Endothelial cell (in vitro differentiated cells): ENCODE results near the gene NME7. TPM values are rescaled to one million over a fixed set of nuclear protein-coding genes. Genes with fewer than 3 reads are reported as not detected.
"Not testable (repeated sequence)": the region's sequence is repeated elsewhere in the genome, so short reads cannot be mapped to it uniquely, and the experiment has no call there.

Source experiments
- DNase-seq: peaks from one replicate; pipeline ENCODE4 v3.0.0; 2021; ENCODE audit warnings: low spot score
- H3K27ac Mint-ChIP-seq: one replicate; pipeline ENCODE4 v1.8.0; 2021; ENCODE audit warnings: mixed read lengths, inconsistent platforms; ENCODE audit not compliant: unreplicated experiment
- H3K27me3 Mint-ChIP-seq: one replicate; pipeline ENCODE4 v1.8.0; 2021; ENCODE audit warnings: mild to moderate bottlenecking, moderate library complexity, mixed read lengths, inconsistent platforms; ENCODE audit not compliant: unreplicated experiment
- H3K36me3 Mint-ChIP-seq: one replicate; pipeline ENCODE4 v1.8.0; 2021; ENCODE audit warnings: mild to moderate bottlenecking, low read depth, mixed read lengths, inconsistent platforms; ENCODE audit not compliant: unreplicated experiment
- H3K4me1 Mint-ChIP-seq: one replicate; pipeline ENCODE4 v1.8.0; 2021; ENCODE audit warnings: mild to moderate bottlenecking, mixed read lengths, inconsistent platforms; ENCODE audit not compliant: unreplicated experiment
- H3K4me3 Mint-ChIP-seq: one replicate; pipeline ENCODE4 v1.8.0; 2021; ENCODE audit warnings: mild to moderate bottlenecking, mixed read lengths, inconsistent platforms; ENCODE audit not compliant: unreplicated experiment
- H3K9me3 Mint-ChIP-seq: one replicate; pipeline ENCODE4 v1.8.0; 2021; ENCODE audit warnings: mixed read lengths, inconsistent platforms; ENCODE audit not compliant: unreplicated experiment
- total RNA-seq: library from RNA; stranded (reverse); fragmentation: NEBNext Ultra II Directional; extraction: Animal tissue kit (Norgen Biotek cat#: 25700); gene quantifications from one replicate; pipeline ENCODE4 v1.2.1, GENCODE V29; 2021; ENCODE audit not compliant: unreplicated experiment
- TF ChIP-seq, protein P1 (sequence below): fragments of 200-600 bp; sonication (generic); IDR thresholded peaks from one replicate; pipeline ENCODE4 v1.5.0; 2021; ENCODE audit warnings: antibody characterized with exemption; ENCODE audit not compliant: unreplicated experiment

The NME7 gene
- total RNA-seq, 1 donor from 2014 or later, result 18.9 TPM

DNA sequence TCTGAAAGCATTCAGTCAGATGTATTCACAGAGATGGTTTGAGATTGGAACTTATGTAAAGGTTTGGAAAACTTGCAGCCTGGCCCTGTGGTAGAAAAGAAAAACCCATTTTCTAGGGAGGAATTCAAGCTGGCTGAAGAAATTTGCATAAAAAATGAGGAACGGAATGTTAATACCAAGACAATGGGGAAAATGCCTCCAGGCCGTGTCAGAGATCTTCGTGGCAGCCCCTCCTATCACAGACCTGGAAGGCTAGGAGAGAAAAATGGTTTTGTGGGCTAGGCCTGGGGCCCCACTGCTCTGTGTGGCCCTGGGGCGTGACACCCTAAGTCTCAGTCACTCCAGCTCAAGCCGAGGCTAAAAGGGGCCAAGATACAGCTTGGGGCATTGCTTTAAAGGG, 26.7 kb downstream of the NME7 start:
- peaks cover 2% of the 10 kb centered on the region for H3K27me3 Mint-ChIP-seq
- no peak for DNase-seq

GRCh38 chr1:169339773-169340172, 27.8 kb downstream of the NME7 start:
- Mint-ChIP-seq H3K27me3 (peaks cover 2% of the 10 kb centered on the region), H3K4me3 (no peak overlapping the region), H3K27ac (no peak overlapping the region)

More for the DNA sequence above, 26.7 kb downstream of the NME7 start:
- Mint-ChIP-seq H3K4me1 (no peaks in the 10 kb centered on the region), H3K9me3 (no peaks in the 10 kb centered on the region), H3K27ac (no peak overlapping the region), H3K4me3 (no peak overlapping the region), H3K36me3 (peaks cover 18% of the 10 kb centered on the region)
- TF ChIP-seq, protein P1, sequence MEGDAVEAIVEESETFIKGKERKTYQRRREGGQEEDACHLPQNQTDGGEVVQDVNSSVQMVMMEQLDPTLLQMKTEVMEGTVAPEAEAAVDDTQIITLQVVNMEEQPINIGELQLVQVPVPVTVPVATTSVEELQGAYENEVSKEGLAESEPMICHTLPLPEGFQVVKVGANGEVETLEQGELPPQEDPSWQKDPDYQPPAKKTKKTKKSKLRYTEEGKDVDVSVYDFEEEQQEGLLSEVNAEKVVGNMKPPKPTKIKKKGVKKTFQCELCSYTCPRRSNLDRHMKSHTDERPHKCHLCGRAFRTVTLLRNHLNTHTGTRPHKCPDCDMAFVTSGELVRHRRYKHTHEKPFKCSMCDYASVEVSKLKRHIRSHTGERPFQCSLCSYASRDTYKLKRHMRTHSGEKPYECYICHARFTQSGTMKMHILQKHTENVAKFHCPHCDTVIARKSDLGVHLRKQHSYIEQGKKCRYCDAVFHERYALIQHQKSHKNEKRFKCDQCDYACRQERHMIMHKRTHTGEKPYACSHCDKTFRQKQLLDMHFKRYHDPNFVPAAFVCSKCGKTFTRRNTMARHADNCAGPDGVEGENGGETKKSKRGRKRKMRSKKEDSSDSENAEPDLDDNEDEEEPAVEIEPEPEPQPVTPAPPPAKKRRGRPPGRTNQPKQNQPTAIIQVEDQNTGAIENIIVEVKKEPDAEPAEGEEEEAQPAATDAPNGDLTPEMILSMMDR, result no peak

DNA sequence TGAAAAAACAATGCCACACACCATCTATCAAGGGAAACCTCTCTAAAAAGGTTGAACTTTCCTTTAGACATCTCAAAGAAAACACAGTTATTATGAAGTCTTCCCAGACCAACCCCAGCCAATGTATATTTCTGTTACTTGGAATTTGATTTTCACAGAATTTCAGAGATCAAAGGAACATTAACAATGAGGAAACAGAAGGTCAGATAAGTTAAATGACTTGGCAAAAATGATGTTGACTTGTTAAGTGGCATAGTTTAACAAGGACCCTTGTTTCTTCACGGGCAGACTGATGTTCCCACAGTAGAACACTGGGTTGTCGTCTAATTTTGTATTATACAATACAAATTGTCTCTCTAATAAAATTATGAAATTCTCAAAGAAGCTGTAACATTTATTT, 29.0 kb downstream of the NME7 start:
- no peaks in the 10 kb centered on the region for H3K4me1 Mint-ChIP-seq
- H3K36me3 Mint-ChIP-seq, result peaks cover 23% of the 10 kb centered on the region
- TF ChIP-seq, protein P1, result no peak
- no peak overlapping the region for H3K27ac Mint-ChIP-seq
- H3K9me3 Mint-ChIP-seq, result no peaks in the 10 kb centered on the region
- DNase-seq, result no peak
- H3K27me3 Mint-ChIP-seq, result peaks cover 2% of the 10 kb centered on the region
- no peak overlapping the region for H3K4me3 Mint-ChIP-seq

More at GRCh38 chr1:169339773-169340172, 27.8 kb downstream of the NME7 start:
- no peak for DNase-seq
- H3K9me3 Mint-ChIP-seq, result no peaks in the 10 kb centered on the region
- no peaks in the 10 kb centered on the region for H3K4me1 Mint-ChIP-seq
- TF ChIP-seq, protein P1, result no peak
- peaks cover 23% of the 10 kb centered on the region for H3K36me3 Mint-ChIP-seq

GRCh38 chr1:169336947-169337715, 30.5 kb downstream of the NME7 start:
- H3K27ac Mint-ChIP-seq, H3K9me3 Mint-ChIP-seq, DNase-seq, H3K4me1 Mint-ChIP-seq, H3K27me3 Mint-ChIP-seq, H3K4me3 Mint-ChIP-seq: not testable (repeated sequence)
- peaks cover 23% of the 10 kb centered on the region for H3K36me3 Mint-ChIP-seq

- H3K9me3 Mint-ChIP-seq, H3K4me3 Mint-ChIP-seq, DNase-seq, H3K27ac Mint-ChIP-seq, H3K4me1 Mint-ChIP-seq, H3K27me3 Mint-ChIP-seq: not testable (repeated sequence)
- peaks cover 13% of the 10 kb centered on the region for H3K36me3 Mint-ChIP-seq
Measured at GRCh38 chr1:169334727-169335126, 32.9 kb downstream of the NME7 start.

DNA sequence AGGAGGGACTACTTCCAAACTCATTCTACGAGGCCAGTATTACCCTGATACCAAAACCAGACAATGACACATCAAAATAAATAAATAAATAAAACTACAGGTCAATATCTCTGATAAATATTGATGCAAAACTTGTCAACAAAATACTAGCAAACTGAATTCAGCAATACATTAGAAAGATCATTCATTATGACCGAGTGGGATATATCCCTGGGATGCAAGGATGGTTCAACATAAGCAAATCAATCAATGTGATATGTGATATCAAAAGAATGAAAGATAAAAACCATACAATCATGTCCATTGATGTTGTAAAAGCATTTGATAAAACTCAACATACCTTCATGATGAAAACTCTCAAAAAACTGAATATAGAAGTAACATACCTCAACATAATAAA, 36.7 kb downstream of the NME7 start:
- no peaks in the 10 kb centered on the region for H3K27me3 Mint-ChIP-seq
- H3K9me3 Mint-ChIP-seq, result no peaks in the 10 kb centered on the region
- no peaks in the 10 kb centered on the region for H3K4me1 Mint-ChIP-seq
- no peak overlapping the region for H3K4me3 Mint-ChIP-seq
- no peak for DNase-seq
- peaks cover 5% of the 10 kb centered on the region for H3K36me3 Mint-ChIP-seq
- TF ChIP-seq, protein P1, result no peak
- no peak overlapping the region for H3K27ac Mint-ChIP-seq
